Spleen (tissue), 11 donors: Measurements from ENCODE around the gene CENPS. TPM values are rescaled to one million over a fixed set of nuclear protein-coding genes. Genes with fewer than 3 reads are reported as not detected.

Source experiments
- DNase-seq: peaks from one replicate; pipeline ENCODE4 v3.0.0-alpha.2; 2020
- H3K27ac ChIP-seq, 8 donors: fragments of 200-600 bp; sonication (generic) in 7 of 8; 1 replicate in 4 of 8; 2 replicates in 4 of 8; pipeline versions ENCODE4 v1.5.0 to v1.8.0; 2016 to 2021; ENCODE audit warnings: inconsistent platforms in 4 of 8, mild to moderate bottlenecking in 4 of 8, moderate library complexity in 1 of 8
- H3K27me3 ChIP-seq, 7 donors: fragments of 200-600 bp; sonication (generic) in 6 of 7; replicated peaks in 1 of 7; 1 replicate in 4 of 7; 2 replicates in 3 of 7; pipeline versions ENCODE4 v1.5.0 to v1.8.0; 2016 to 2021; ENCODE audit warnings: inconsistent platforms in 3 of 7, mild to moderate bottlenecking in 1 of 7
- H3K36me3 ChIP-seq, 6 donors: fragments of 200-600 bp; sonication (generic) in 5 of 6; 1 replicate in 4 of 6; 2 replicates in 2 of 6; pipeline versions ENCODE4 v1.5.0 to v1.8.0; 2016 to 2021; ENCODE audit warnings: inconsistent platforms in 2 of 6
- H3K4me1 ChIP-seq, 6 donors: fragments of 200-600 bp; sonication (generic) in 5 of 6; 1 replicate in 3 of 6; 2 replicates in 3 of 6; pipeline versions ENCODE4 v1.5.0 to v1.8.0; 2016 to 2021; ENCODE audit warnings: inconsistent platforms in 3 of 6
- H3K4me3 ChIP-seq, 8 donors: fragments of 200-600 bp; sonication (generic) in 7 of 8; 1 replicate in 4 of 8; 2 replicates in 4 of 8; pipeline versions ENCODE4 v1.5.0 to v1.8.0; 2016 to 2021; ENCODE audit warnings: inconsistent platforms in 4 of 8, mild to moderate bottlenecking in 4 of 8, moderate library complexity in 2 of 8
- H3K9me3 ChIP-seq, 8 donors: fragments of 200-600 bp; sonication (generic) in 7 of 8; 1 replicate in 4 of 8; 2 replicates in 4 of 8; pipeline versions ENCODE4 v1.5.0 to v1.8.0; 2016 to 2021; ENCODE audit warnings: inconsistent platforms in 4 of 8
- CTCF ChIP-seq, 11 experiments: fragments of 200-600 bp in 7 of 11; fragments of 450-650 bp in 4 of 11; sonication (generic) in 4 of 11; IDR thresholded peaks in 8 of 11; conservative IDR thresholded peaks in 3 of 11; 1 replicate in 7 of 11; 2 replicates in 4 of 11; pipeline versions ENCODE4 v1.4.0 to v1.8.0; 2016 to 2021; ENCODE audit warnings: antibody characterized with exemption in 11 of 11, inconsistent platforms in 4 of 11, mild to moderate bottlenecking in 1 of 11
- POLR2A ChIP-seq, 3 donors: fragments of 450-650 bp; IDR thresholded peaks; one replicate each; pipeline ENCODE4 v1.5.1; 2017; ENCODE audit warnings: antibody characterized with exemption in 3 of 3, mild to moderate bottlenecking in 1 of 3
- POLR2AphosphoS5 ChIP-seq, 3 donors: sonication (generic); formaldehyde crosslinking; IDR thresholded peaks; one replicate each; pipeline ENCODE4 v1.5.1; 2017; ENCODE audit warnings: antibody characterized with exemption in 3 of 3
- WGBS, 5 donors: extraction: QIAGEN DNeasy Blood & Tissue Kit in 3 of 5; methylation state at CpG; one replicate each; pipeline versions ENCODE4 v1.1.5 to v1.1.7; 2013 to 2018; 5-methylcytosine and 5-hydroxymethylcytosine counted together
- intact Hi-C: fragments of 100-400 bp; cut with DNase I; formaldehyde crosslinking; loops from one replicate; pipeline ENCODE4 v1.15.0; 2023; ENCODE audit warnings: low total_unique reads
- polyA plus RNA-seq, 3 donors: library from polyadenylated mRNA; stranded (reverse); fragments of 200-250 nt; gene quantifications; one replicate each; pipeline ENCODE4 v1.2.1, GENCODE V29; 2013
- total RNA-seq, 7 donors: library from RNA; depleted of rRNA in 3 of 7; stranded (reverse); fragments of >200 nt in 3 of 7; fragmentation: NEBNext Ultra II Directional in 4 of 7; extraction: Animal tissue kit (Norgen Biotek cat#: 25700) in 4 of 7; gene quantifications; one replicate each; pipeline versions ENCODE4 v1.1.0 to v1.2.1, GENCODE V29; 2016 to 2021
- donor health status: healthy with polysubstance abuse.
- donor health status: DM: no; HTN: no; CAD: no; lungs with moderate emphysema.
- donor health status: DM: no; HTN: no; CAD: no.
- donor health status: Bipolar disorder and iron deficiency.
- donor health status: healthy.
- donor health status: DM: no; HTN: no; CAD: no.
- donor health status: DM: yes; HTN: yes; CAD: no.

The CENPS gene
- total and polyA plus RNA-seq, 10 donors = 2.1 to 13.5 (median 7.5) TPM

GRCh38 chr1:10388387-10388715 is 41.9 kb upstream of the CENPS start:
- intact Hi-C loops = no loop called here
- WGBS, 5 donors = 37 to 54% (median 43%) methylated on average over 3 of the region's 3 CpGs
- Histone ChIP-seq H3K9me3 (no peaks in the 10 kb centered on the region), H3K4me3 (peak overlapping the region in 2 of 8 donors; percentile 9 to 34), H3K27ac (peak overlapping the region in 7 of 8 donors; percentile 69 to 89 (median 79)), H3K4me1 (peaks cover 3 to 44% (median 18%) of the 10 kb centered on the region in 6 donors), H3K36me3 (peaks cover 0 to 8% (median 0%) of the 10 kb centered on the region in 6 donors), H3K27me3 (no peaks in the 10 kb centered on the region)
- TF ChIP-seq POLR2A (IDR thresholded peaks at IDR 0.05) (no peak), CTCF (IDR thresholded peaks at IDR 0.05 in 8 of 11, conservative IDR thresholded peaks at IDR 0.05 in 3 of 11) (no peak), POLR2AphosphoS5 (IDR thresholded peaks at IDR 0.05) (no peak)
- DNase-seq = no peak

GRCh38 chr1:10389271-10389973 is 40.8 kb upstream of the CENPS start:
- intact Hi-C loops = no loop called here
- peak overlapping the region in 6 of 8 donors; percentile 69 to 89 (median 82) for H3K27ac ChIP-seq
- H3K4me1 ChIP-seq = peaks cover 3 to 44% (median 18%) of the 10 kb centered on the region in 6 donors
- H3K9me3 ChIP-seq = peaks cover 0 to 7% (median 4%) of the 10 kb centered on the region in 8 donors
- H3K4me3 ChIP-seq = no peak overlapping the region
- H3K27me3 ChIP-seq = no peaks in the 10 kb centered on the region
- H3K36me3 ChIP-seq = no peaks in the 10 kb centered on the region
- WGBS, 5 donors = 75 to 91% (median 86%) methylated on average over 6 of the region's 6 CpGs
- no peak for DNase-seq
- TF ChIP-seq POLR2AphosphoS5 (IDR thresholded peaks at IDR 0.05) (no peak), CTCF (IDR thresholded peaks at IDR 0.05 in 8 of 11, conservative IDR thresholded peaks at IDR 0.05 in 3 of 11) (no peak), POLR2A (IDR thresholded peaks at IDR 0.05) (no peak)

DNA sequence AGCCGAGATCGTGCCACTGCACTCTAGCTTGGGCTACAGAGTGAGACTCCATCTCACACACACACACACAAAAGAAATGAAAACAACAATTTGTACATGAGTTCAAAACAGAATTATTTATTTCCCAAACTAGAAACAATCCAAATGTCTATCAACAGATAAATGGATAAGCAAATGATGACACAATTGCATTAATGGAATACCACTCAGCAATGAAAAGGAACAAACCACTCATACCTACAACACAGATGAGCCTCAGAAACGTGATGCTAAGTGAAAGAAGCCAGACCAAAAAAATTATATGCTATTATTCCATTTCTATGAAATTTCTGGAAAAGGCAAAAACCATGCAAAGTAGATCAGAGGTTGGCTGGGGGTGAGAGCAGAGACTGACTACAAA is 33.4 kb upstream of the CENPS start:
- Histone ChIP-seq H3K27me3 (no peaks in the 10 kb centered on the region), H3K36me3 (peaks cover 0 to 9% (median under 1%) of the 10 kb centered on the region in 6 donors), H3K27ac (no peak overlapping the region), H3K4me1 (peaks cover 8 to 47% (median 24%) of the 10 kb centered on the region in 6 donors), H3K9me3 (peaks cover 0 to 11% (median 5%) of the 10 kb centered on the region in 8 donors), H3K4me3 (no peak overlapping the region)
- intact Hi-C loops = no loop called here
- 85 to 92% (median 90%) methylated on average over 3 of the region's 3 CpGs for WGBS, 5 donors
- TF ChIP-seq POLR2AphosphoS5 (IDR thresholded peaks at IDR 0.05) (no peak), CTCF (IDR thresholded peaks at IDR 0.05 in 8 of 11, conservative IDR thresholded peaks at IDR 0.05 in 3 of 11) (no peak), POLR2A (IDR thresholded peaks at IDR 0.05) (no peak)
- no peak for DNase-seq

DNA sequence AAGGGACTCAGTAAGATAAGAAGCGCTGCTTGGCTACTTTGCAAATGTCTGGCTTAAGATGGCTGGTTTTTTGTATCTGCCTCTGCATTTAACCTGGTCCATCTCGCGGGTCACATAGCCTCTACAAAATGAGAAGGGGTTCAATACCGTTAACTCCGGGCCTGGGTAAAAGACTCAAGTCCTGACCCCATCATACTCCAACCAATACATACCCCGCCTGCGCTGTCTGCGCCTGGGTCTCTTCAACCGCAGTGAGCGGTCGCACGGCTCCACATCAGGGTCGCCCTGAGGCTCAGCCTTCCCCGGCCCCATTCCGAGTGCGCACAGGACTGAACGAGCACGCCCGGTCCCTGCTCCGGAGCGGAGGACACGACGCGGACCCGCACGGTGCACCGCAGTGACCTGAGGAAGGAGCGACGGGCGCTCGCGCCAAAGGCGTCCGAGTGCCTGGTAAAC is 31.9 kb upstream of the CENPS start:
- TF ChIP-seq CTCF (IDR thresholded peaks at IDR 0.05 in 8 of 11, conservative IDR thresholded peaks at IDR 0.05 in 3 of 11) (no peak), POLR2A (IDR thresholded peaks at IDR 0.05) (no peak), POLR2AphosphoS5 (IDR thresholded peaks at IDR 0.05) (no peak)
- no peak for DNase-seq
- 1% methylated on average over 12 to 34 of the region's 34 CpGs for WGBS, 5 donors
- Histone ChIP-seq H3K27me3 (no peaks in the 10 kb centered on the region), H3K4me3 (peak overlapping the region; percentile 81 to 99 (median 96)), H3K36me3 (peaks cover 0 to 23% (median 11%) of the 10 kb centered on the region in 6 donors), H3K27ac (peak overlapping the region; percentile 17 to 98 (median 94)), H3K9me3 (peaks cover 0 to 11% (median 5%) of the 10 kb centered on the region in 8 donors), H3K4me1 (peaks cover 8 to 53% (median 25%) of the 10 kb centered on the region in 6 donors)
- intact Hi-C loops = no loop called here
